ENCODE measurements around the gene IL4.

IL4 gene

DNA sequence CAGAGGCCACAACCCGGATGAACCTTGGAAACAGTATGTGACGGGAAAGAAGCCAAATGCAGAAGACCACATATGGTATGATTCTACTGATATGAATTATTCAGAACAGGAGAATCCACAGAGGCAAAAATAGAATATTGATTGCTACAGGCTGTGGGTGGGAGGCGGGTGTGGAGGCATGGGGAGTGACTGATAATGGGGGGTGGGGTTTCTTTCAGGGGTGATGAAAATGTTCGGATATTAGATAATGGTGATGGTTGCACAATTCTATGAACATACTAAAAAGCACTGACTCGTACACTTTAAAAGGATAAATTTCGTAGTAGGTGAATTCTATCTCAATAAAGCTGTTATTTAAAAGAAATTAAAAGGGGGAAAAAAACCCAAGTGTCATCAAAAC lies 10.7 kb downstream of the IL4 start:
- DNase-seq = no peak
- TF ChIP-seq, protein P1, sequence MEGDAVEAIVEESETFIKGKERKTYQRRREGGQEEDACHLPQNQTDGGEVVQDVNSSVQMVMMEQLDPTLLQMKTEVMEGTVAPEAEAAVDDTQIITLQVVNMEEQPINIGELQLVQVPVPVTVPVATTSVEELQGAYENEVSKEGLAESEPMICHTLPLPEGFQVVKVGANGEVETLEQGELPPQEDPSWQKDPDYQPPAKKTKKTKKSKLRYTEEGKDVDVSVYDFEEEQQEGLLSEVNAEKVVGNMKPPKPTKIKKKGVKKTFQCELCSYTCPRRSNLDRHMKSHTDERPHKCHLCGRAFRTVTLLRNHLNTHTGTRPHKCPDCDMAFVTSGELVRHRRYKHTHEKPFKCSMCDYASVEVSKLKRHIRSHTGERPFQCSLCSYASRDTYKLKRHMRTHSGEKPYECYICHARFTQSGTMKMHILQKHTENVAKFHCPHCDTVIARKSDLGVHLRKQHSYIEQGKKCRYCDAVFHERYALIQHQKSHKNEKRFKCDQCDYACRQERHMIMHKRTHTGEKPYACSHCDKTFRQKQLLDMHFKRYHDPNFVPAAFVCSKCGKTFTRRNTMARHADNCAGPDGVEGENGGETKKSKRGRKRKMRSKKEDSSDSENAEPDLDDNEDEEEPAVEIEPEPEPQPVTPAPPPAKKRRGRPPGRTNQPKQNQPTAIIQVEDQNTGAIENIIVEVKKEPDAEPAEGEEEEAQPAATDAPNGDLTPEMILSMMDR (IDR thresholded peaks at IDR 0.05; ENCODE audit: low read depth, low read length) = no peak
- Histone ChIP-seq H3K27ac (no peak overlapping the region), H3K4me3 (ENCODE audit: low read depth, low read length) (no peak overlapping the region), H3K27me3 (ENCODE audit: insufficient read depth, low read depth, severe bottlenecking) (no peaks in the 10 kb centered on the region), H3K9me3 (ENCODE audit: severe bottlenecking) (no peaks in the 10 kb centered on the region), H3K36me3 (no peaks in the 10 kb centered on the region)

DNA sequence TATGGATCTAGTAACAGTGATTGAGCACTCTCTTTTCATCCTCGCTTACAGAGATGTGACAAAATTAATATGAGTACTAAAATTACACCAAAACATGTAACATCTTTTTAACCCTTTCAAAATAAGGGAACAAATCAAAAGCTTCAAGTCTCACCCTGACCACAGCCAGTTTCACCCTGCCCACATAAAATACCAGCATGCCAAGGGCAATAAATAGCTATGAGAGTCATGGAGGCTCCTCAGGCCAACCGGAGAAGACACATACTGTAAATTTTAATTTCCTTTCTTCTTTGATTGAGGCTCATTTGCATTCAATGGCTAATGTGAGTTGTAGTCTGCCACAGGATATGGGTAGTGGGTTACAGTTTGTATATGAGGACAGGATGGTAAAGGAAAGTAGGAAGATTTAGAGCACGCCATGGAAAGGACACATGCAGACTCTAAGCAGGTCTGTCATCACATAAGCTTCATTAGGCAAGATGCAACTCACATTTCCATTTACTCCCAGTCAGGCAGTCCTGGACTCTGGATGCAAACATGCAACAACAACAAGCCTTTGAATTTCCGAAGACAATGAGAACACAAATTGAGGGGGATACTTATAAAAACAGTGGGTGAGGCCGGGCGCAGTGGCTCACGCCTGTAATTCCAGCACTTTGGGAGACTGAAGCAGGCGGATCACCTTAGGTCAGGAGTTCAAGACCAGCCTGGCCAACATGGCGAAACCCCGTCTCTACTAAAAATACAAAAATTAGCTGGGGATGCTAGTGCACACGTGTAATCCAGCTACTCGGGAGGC lies 11.3 kb downstream of the IL4 start:
- no peak overlapping the region for H3K4me3 ChIP-seq (ENCODE audit: low read depth, low read length)
- DNase-seq = no peak
- no peak overlapping the region for H3K27ac ChIP-seq
- no peaks in the 10 kb centered on the region for H3K9me3 ChIP-seq (ENCODE audit: severe bottlenecking)
- TF ChIP-seq, protein P1 (IDR thresholded peaks at IDR 0.05; ENCODE audit: low read depth, low read length) = no peak
- no peaks in the 10 kb centered on the region for H3K27me3 ChIP-seq (ENCODE audit: insufficient read depth, low read depth, severe bottlenecking)
- H3K36me3 ChIP-seq = no peaks in the 10 kb centered on the region

- H3K4me3 ChIP-seq (ENCODE audit: low read depth, low read length) = no peak overlapping the region
- no peaks in the 10 kb centered on the region for H3K27me3 ChIP-seq (ENCODE audit: insufficient read depth, low read depth, severe bottlenecking)
- H3K36me3 ChIP-seq = no peaks in the 10 kb centered on the region
- TF ChIP-seq, protein P1 (IDR thresholded peaks at IDR 0.05; ENCODE audit: low read depth, low read length) = no peak
- H3K27ac ChIP-seq = no peak overlapping the region
- no peaks in the 10 kb centered on the region for H3K9me3 ChIP-seq (ENCODE audit: severe bottlenecking)
- no peak for DNase-seq
Measured at GRCh38 chr5:132686193-132686592, 12.4 kb downstream of the IL4 start.

DNA sequence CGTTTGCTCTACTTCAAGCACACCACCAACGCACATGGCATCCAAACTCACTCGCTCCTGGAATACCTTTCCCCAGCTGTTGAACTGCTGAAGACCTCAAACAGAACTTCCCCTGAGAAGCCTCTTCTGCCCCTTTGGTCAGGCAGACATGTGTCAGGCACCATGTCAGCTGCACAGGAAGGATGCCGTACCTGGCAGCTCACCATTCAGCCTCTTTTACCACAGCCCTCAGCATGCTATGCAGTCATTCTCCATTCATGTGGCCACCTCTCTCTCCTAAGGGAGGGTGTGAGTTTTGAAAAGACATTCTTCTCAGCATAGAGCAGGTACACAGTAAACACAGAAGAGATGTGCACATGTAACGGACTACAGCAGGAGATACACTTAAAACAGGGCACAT lies 14.2 kb downstream of the IL4 start:
- Histone ChIP-seq H3K27me3 (ENCODE audit: insufficient read depth, low read depth, severe bottlenecking) (no peaks in the 10 kb centered on the region), H3K27ac (no peak overlapping the region)
- DNase-seq = no peak

GRCh38 chr5:132688536-132689339 lies 14.9 kb downstream of the IL4 start:
- Histone ChIP-seq H3K36me3 (no peaks in the 10 kb centered on the region; the same call in 1 of the 2 replicates), H3K27me3 (ENCODE audit: insufficient read depth, low read depth, severe bottlenecking) (no peaks in the 10 kb centered on the region), H3K9me3 (ENCODE audit: severe bottlenecking) (no peaks in the 10 kb centered on the region), H3K4me3 (ENCODE audit: low read depth, low read length) (no peak overlapping the region), H3K27ac (no peak overlapping the region)
- DNase-seq = no peak
- TF ChIP-seq, protein P1 (IDR thresholded peaks at IDR 0.05; ENCODE audit: low read depth, low read length) = no peak

More for the DNA sequence above, 14.2 kb downstream of the IL4 start:
- Histone ChIP-seq H3K4me3 (ENCODE audit: low read depth, low read length) (no peak overlapping the region), H3K36me3 (no peaks in the 10 kb centered on the region; the same call in 1 of the 2 replicates), H3K9me3 (ENCODE audit: severe bottlenecking) (no peaks in the 10 kb centered on the region)
- TF ChIP-seq, protein P1 (IDR thresholded peaks at IDR 0.05; ENCODE audit: low read depth, low read length) = no peak
